Measurements from ENCODE around the gene ATG4C. TPM values are rescaled to one million over a fixed set of nuclear protein-coding genes. Genes with fewer than 3 reads are reported as not detected.

ATG4C gene
- total RNA-seq, 1 donor from 2014 or later, result 39.5 TPM

DNA sequence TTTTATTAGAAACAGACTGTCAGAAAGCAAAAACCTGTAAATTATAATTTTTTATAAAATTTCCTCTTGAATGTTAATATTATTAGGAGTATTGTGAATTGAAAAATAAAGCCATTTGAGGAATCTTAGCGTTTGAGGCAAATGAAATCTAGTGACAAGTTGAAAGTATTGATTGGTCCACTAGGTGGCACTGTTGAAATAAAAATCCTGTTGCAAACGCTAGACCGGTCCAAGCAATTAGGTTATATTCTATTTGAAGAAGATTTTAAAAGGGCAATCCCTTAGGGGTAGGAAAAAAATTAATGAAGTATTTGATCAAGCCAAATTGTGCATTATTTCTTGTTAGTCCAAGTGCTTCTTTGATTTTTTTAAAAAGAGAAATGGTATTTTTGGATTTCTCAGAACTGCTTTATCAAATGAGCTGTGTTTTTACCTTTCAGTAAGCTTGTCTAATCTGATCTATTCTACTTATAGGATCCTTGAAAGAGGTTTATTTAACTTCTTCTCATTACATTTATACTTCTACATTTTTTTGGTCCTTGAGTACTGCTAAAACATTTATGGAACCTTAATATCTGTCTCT lies 57.7 kb downstream of the ATG4C start:
- Histone ChIP-seq H3K9me3 (ENCODE audit: low read depth) (no peaks in the 10 kb centered on the region), H3F3A (ENCODE audit: low read depth) (peaks cover 9% of the 10 kb centered on the region), H3K79me2 (ENCODE audit: low read depth) (no peaks in the 10 kb centered on the region), H3K36me3 (peaks cover 8% of the 10 kb centered on the region), H4K20me1 (ENCODE audit: low read depth) (no peaks in the 10 kb centered on the region), H3K27me3 (no peaks in the 10 kb centered on the region), H3K27ac (no peak overlapping the region), H3K4me2 (no peak overlapping the region), H3K9ac (no peak overlapping the region), H3K4me3 (no peak overlapping the region), H2AFZ (replicated peaks) (no peak overlapping the region), H3K4me1 (no peaks in the 10 kb centered on the region)
- Mint-ChIP-seq H3K4me3 (no peak overlapping the region), H3K4me1 (no peaks in the 10 kb centered on the region), H3K27me3 (ENCODE audit: insufficient read depth, low read depth) (no peaks in the 10 kb centered on the region), H3K27ac (no peak overlapping the region), H3K9me3 (no peaks in the 10 kb centered on the region), H3K36me3 (no peaks in the 10 kb centered on the region)
- DNase-seq (ENCODE audit: low spot score), result peak; percentile 67
- TF ChIP-seq, protein P1, sequence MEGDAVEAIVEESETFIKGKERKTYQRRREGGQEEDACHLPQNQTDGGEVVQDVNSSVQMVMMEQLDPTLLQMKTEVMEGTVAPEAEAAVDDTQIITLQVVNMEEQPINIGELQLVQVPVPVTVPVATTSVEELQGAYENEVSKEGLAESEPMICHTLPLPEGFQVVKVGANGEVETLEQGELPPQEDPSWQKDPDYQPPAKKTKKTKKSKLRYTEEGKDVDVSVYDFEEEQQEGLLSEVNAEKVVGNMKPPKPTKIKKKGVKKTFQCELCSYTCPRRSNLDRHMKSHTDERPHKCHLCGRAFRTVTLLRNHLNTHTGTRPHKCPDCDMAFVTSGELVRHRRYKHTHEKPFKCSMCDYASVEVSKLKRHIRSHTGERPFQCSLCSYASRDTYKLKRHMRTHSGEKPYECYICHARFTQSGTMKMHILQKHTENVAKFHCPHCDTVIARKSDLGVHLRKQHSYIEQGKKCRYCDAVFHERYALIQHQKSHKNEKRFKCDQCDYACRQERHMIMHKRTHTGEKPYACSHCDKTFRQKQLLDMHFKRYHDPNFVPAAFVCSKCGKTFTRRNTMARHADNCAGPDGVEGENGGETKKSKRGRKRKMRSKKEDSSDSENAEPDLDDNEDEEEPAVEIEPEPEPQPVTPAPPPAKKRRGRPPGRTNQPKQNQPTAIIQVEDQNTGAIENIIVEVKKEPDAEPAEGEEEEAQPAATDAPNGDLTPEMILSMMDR (IDR thresholded peaks at IDR 0.05), result peak; percentile 78
- no peak for TF ChIP-seq EZH2phosphoT487 (IDR thresholded peaks at IDR 0.05)

DNA sequence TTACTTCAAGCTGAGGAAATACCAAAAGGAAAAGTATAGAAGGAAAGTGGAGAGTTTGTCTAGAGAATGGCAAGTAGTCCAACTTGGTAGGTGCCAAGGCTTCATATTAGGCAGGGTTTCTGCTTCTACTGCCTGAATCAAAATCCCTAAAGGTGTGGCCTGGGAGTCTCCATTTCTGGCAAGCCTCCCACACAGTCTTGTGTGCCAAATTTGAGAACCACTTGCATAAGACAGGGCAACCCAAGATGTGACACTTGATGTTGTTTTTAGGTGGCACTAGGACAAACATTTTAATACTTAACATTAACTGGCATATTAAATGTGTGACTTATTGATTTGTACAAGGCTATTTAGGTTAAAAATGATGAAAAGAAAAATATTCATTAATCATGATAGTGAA lies 60.1 kb downstream of the ATG4C start:
- Mint-ChIP-seq H3K4me1 (no peaks in the 10 kb centered on the region), H3K36me3 (no peaks in the 10 kb centered on the region), H3K27ac (no peak overlapping the region), H3K4me3 (no peak overlapping the region), H3K27me3 (ENCODE audit: insufficient read depth, low read depth) (no peaks in the 10 kb centered on the region), H3K9me3 (no peaks in the 10 kb centered on the region)
- H3K4me3 ChIP-seq, result no peak overlapping the region
- H3K9ac ChIP-seq, result no peak overlapping the region
- TF ChIP-seq EZH2phosphoT487 (IDR thresholded peaks at IDR 0.05) (no peak), EZH2 (IDR thresholded peaks at IDR 0.05) (no peak)
- TF ChIP-seq, protein P1 (IDR thresholded peaks at IDR 0.05), result no peak
- H2AFZ ChIP-seq (replicated peaks), result no peak overlapping the region
- no peaks in the 10 kb centered on the region for H3K27me3 ChIP-seq
- H3K9me3 ChIP-seq (ENCODE audit: low read depth), result no peaks in the 10 kb centered on the region
- no peak overlapping the region for H3K27ac ChIP-seq
- DNase-seq (ENCODE audit: low spot score), result no peak
- no peaks in the 10 kb centered on the region for H4K20me1 ChIP-seq (ENCODE audit: low read depth)
- no peaks in the 10 kb centered on the region for H3K4me1 ChIP-seq
- peaks cover 9% of the 10 kb centered on the region for H3F3A ChIP-seq (ENCODE audit: low read depth)
- no peaks in the 10 kb centered on the region for H3K79me2 ChIP-seq (ENCODE audit: low read depth)
- peaks cover 8% of the 10 kb centered on the region for H3K36me3 ChIP-seq
- H3K4me2 ChIP-seq, result no peak overlapping the region

DNA sequence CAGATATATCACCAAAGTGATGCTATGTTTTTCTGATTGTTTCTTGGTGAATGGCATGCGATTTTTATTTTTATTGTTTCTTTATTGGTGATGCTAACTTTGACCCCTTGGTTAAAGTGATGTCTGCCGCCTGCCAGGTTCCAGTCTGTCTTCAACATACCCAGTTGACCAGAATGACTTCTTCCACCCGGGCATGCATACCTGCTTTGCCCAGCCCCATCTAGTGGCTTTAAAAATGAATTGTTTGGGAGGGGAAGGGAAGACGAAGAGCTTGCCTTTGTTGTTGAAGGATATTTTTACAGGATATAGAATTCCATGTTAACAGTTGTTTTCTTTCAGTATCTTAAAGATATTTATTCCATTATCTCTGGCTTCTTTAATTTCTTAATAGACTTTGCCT lies 65.1 kb downstream of the ATG4C start:
- H3K4me3 ChIP-seq, result no peak overlapping the region
- TF ChIP-seq, protein P1 (IDR thresholded peaks at IDR 0.05), result peak; percentile 36
- no peak for TF ChIP-seq EZH2 (IDR thresholded peaks at IDR 0.05)
- TF ChIP-seq EZH2phosphoT487 (IDR thresholded peaks at IDR 0.05), result no peak
- H3K27me3 ChIP-seq, result no peaks in the 10 kb centered on the region
- DNase-seq (ENCODE audit: low spot score), result peak; percentile 10
- H3K4me1 Mint-ChIP-seq, result no peaks in the 10 kb centered on the region
- no peaks in the 10 kb centered on the region for H3K36me3 ChIP-seq
- H3K4me2 ChIP-seq, result no peak overlapping the region
- H3F3A ChIP-seq (ENCODE audit: low read depth), result no peaks in the 10 kb centered on the region
- H3K27ac ChIP-seq, result no peak overlapping the region
- no peaks in the 10 kb centered on the region for H4K20me1 ChIP-seq (ENCODE audit: low read depth)
- peaks cover 2% of the 10 kb centered on the region for H3K36me3 Mint-ChIP-seq
- no peaks in the 10 kb centered on the region for H3K9me3 Mint-ChIP-seq
- H3K79me2 ChIP-seq (ENCODE audit: low read depth), result no peaks in the 10 kb centered on the region
- no peaks in the 10 kb centered on the region for H3K27me3 Mint-ChIP-seq (ENCODE audit: insufficient read depth, low read depth)
- no peaks in the 10 kb centered on the region for H3K4me1 ChIP-seq
- no peaks in the 10 kb centered on the region for H3K9me3 ChIP-seq (ENCODE audit: low read depth)
- no peak overlapping the region for H2AFZ ChIP-seq (replicated peaks)
- H3K27ac Mint-ChIP-seq, result no peak overlapping the region
- no peak overlapping the region for H3K4me3 Mint-ChIP-seq
- H3K9ac ChIP-seq, result no peak overlapping the region

All from neural progenitor cell (in vitro differentiated cells).